Liver (tissue), 9 donors: ENCODE data around the gene SLC6A3. TPM values are rescaled to one million over a fixed set of nuclear protein-coding genes. Genes with fewer than 3 reads are reported as not detected.
"Not testable (repeated sequence)": the region's sequence is repeated elsewhere in the genome, so short reads cannot be mapped to it uniquely, and the experiment has no call there.

Experiments
- DNase-seq: peaks from one replicate; pipeline ENCODE4 v3.0.0-alpha.2; 2017; ENCODE audit warnings: low spot score
- H3K27ac ChIP-seq, 2 donors: one replicate each; pipeline ENCODE4 v1.7.0; 2013; ENCODE audit warnings: inconsistent platforms in 2 of 2, low read length in 2 of 2, control low read depth in 1 of 2, low read depth in 1 of 2, mild to moderate bottlenecking in 1 of 2
- H3K27me3 ChIP-seq, 4 donors: one replicate each; pipeline versions ENCODE4 v1.6.1 to v1.7.0; 2013; ENCODE audit warnings: low read length in 3 of 4, inconsistent platforms in 1 of 4, mild to moderate bottlenecking in 1 of 4, moderate library complexity in 1 of 4; ENCODE audit not compliant: control insufficient read depth in 4 of 4, insufficient read depth in 4 of 4
- H3K36me3 ChIP-seq, 4 donors: one replicate each; pipeline versions ENCODE4 v1.6.1 to v1.7.0; 2013; ENCODE audit warnings: low read length in 3 of 4, mild to moderate bottlenecking in 3 of 4, low read depth in 1 of 4, moderate library complexity in 1 of 4; ENCODE audit not compliant: control insufficient read depth in 4 of 4, insufficient read depth in 3 of 4
- H3K4me1 ChIP-seq, 4 donors: one replicate each; pipeline versions ENCODE4 v1.6.1 to v1.7.0; 2013; ENCODE audit warnings: low read length in 3 of 4, mild to moderate bottlenecking in 3 of 4, moderate library complexity in 1 of 4; ENCODE audit not compliant: control insufficient read depth in 4 of 4, insufficient read depth in 4 of 4
- H3K4me3 ChIP-seq, 3 donors: one replicate each; pipeline versions ENCODE4 v1.6.1 to v1.7.0; 2013; ENCODE audit warnings: low read length in 3 of 3, control low read depth in 1 of 3, low read depth in 1 of 3, mild to moderate bottlenecking in 1 of 3
- H3K9ac ChIP-seq, 2 donors: one replicate each; pipeline ENCODE4 v1.7.0; 2013; ENCODE audit warnings: low read length in 2 of 2, mild to moderate bottlenecking in 2 of 2, moderate library complexity in 2 of 2, control low read depth in 1 of 2, low read depth in 1 of 2
- H3K9me3 ChIP-seq, 4 donors: one replicate each; pipeline versions ENCODE4 v1.6.1 to v1.7.0; 2013; ENCODE audit warnings: low read length in 3 of 4; ENCODE audit not compliant: control insufficient read depth in 4 of 4
- EGR1 ChIP-seq, 2 donors: IDR thresholded peaks; 2 replicates each; pipeline ENCODE4 v1.6.1; 2016 to 2018; ENCODE audit warnings: antibody characterized with exemption in 2 of 2, low read depth in 2 of 2
- FOXA1 ChIP-seq: IDR thresholded peaks from 2 replicates; pipeline ENCODE4 v1.6.1; 2016; ENCODE audit warnings: antibody characterized with exemption
- FOXA2 ChIP-seq: IDR thresholded peaks from 2 replicates; pipeline ENCODE4 v1.6.1; 2016; ENCODE audit warnings: antibody characterized with exemption
- GABPA ChIP-seq, 2 donors: IDR thresholded peaks in 1 of 2; conservative IDR thresholded peaks in 1 of 2; 2 replicates each; pipeline ENCODE4 v1.6.1; 2016; ENCODE audit warnings: antibody characterized with exemption in 2 of 2, mild to moderate bottlenecking in 1 of 2, moderate library complexity in 1 of 2
- HNF4A ChIP-seq, 2 donors: conservative IDR thresholded peaks; 2 replicates each; pipeline ENCODE4 v1.6.1; 2016; ENCODE audit warnings: antibody characterized with exemption in 2 of 2, mild to moderate bottlenecking in 2 of 2
- HNF4G ChIP-seq: IDR thresholded peaks from 2 replicates; pipeline ENCODE4 v1.6.1; 2016; ENCODE audit warnings: antibody characterized with exemption
- JUND ChIP-seq, 2 donors: IDR thresholded peaks; 2 replicates each; pipeline ENCODE4 v1.6.1; 2016; ENCODE audit warnings: antibody characterized with exemption in 2 of 2
- NR2F2 ChIP-seq: IDR thresholded peaks from 2 replicates; pipeline ENCODE4 v1.6.1; 2016; ENCODE audit warnings: antibody characterized with exemption
- RXRA ChIP-seq, 2 donors: IDR thresholded peaks; 2 replicates each; pipeline ENCODE4 v1.6.1; 2017 to 2018; ENCODE audit warnings: antibody characterized with exemption in 2 of 2, mild to moderate bottlenecking in 1 of 2
- SP1 ChIP-seq: IDR thresholded peaks from 2 replicates; pipeline ENCODE4 v1.6.1; 2018; ENCODE audit warnings: antibody characterized with exemption, mild to moderate bottlenecking
- TAF1 ChIP-seq: conservative IDR thresholded peaks from 2 replicates; pipeline ENCODE4 v1.6.1; 2016; ENCODE audit warnings: antibody characterized with exemption, mild to moderate bottlenecking
- YY1 ChIP-seq: IDR thresholded peaks from 2 replicates; pipeline ENCODE4 v1.6.1; 2016; ENCODE audit warnings: antibody characterized with exemption, mild to moderate bottlenecking
- WGBS: extraction: QIAGEN DNeasy Blood & Tissue Kit; methylation state at CpG from one replicate; pipeline ENCODE4 v1.1.7; 2013; 5-methylcytosine and 5-hydroxymethylcytosine counted together
- polyA plus RNA-seq, 2 donors: library from polyadenylated mRNA; stranded (reverse) in 1 of 2; unstranded in 1 of 2; fragments of 200-250 nt in 1 of 2; fragments of >200 nt in 1 of 2; fragmentation: Nextera tagmentation in 1 of 2; extraction: Ambion mirVana in 1 of 2; gene quantifications; one replicate each; pipeline versions ENCODE4 v1.2.1 to v1.2.3, GENCODE V29; 2013 to 2015
- total RNA-seq, 2 donors: library from RNA; depleted of rRNA; stranded (reverse); fragments of >200 nt; gene quantifications; one replicate each; pipeline ENCODE4 v1.2.3, GENCODE V29; 2014
- TF ChIP-seq, protein P1 (sequence below): IDR thresholded peaks from 2 replicates; pipeline ENCODE4 v1.6.1; 2016; ENCODE audit warnings: antibody characterized with exemption
- TF ChIP-seq, protein P2 (sequence below): IDR thresholded peaks from 2 replicates; pipeline ENCODE4 v1.6.1; 2016; ENCODE audit warnings: antibody characterized with exemption
- TF ChIP-seq, protein P3 (sequence below): IDR thresholded peaks from 2 replicates; pipeline ENCODE4 v1.6.1; 2016; ENCODE audit warnings: antibody characterized with exemption
- TF ChIP-seq, protein P4 (sequence below): fragments of 150-350 bp; IDR thresholded peaks from 2 replicates; pipeline ENCODE4 v1.5.1; 2017; ENCODE audit warnings: improper control_type of control experiment, low read depth, low read length; ENCODE audit not compliant: missing input control
- TF ChIP-seq, protein P5 (sequence below): IDR thresholded peaks from 2 replicates; pipeline ENCODE4 v1.6.1; 2016; ENCODE audit warnings: antibody characterized with exemption, mild to moderate bottlenecking
- donor health status: healthy.
- donor health status: healthy.
- donor health status: healthy.
- donor health status: healthy.
- donor health status: healthy.

Gene SLC6A3
- total and polyA plus RNA-seq, 4 donors, result not detected

DNA sequence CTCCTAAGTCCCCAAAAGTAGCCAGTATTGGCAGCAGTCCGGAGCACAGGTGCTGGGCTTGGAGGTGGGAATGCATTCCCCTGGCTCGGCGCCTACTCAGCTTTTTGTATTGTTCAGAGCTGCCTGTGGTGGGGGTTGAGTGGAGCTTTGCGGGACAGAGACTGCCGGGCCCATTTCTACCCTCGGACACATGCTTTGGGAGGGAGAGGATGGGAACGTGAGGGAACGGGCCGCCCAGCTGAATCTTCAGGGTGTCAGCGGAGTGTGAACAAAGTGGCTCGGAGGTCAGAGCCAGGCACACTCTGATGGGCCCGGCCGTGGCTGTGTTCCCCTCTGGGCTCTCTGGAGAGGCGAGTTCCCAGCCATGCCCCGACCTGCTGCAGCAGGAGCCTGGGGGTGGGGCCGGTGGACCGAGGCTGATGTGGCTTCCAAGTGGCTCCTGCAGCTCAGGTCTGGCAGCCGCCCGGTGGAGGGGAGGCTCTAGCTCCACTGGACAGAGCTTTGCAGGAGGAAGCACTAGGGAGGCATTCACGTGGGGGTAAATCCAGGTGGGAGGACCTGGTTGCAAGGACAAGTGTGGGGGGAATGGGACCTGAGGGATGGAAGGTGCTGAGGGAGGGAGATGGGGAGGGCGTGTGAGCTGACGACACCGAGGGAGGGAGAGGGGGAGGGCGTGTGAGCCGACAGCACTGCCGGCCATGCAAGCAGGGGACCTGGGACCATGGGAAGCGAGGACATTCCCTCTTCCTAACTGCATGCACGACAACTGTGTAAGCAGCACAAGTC is 31.1 kb upstream of the SLC6A3 start:
- Histone ChIP-seq H3K4me1 (peaks cover 0 to 12% (median 0%) of the 10 kb centered on the region in 4 donors), H3K4me3 (no peak overlapping the region), H3K9ac (no peak overlapping the region), H3K27ac (peak overlapping the region; percentile 43 to 62), H3K27me3 (no peaks in the 10 kb centered on the region), H3K36me3 (peaks cover 0 to 5% (median 0%) of the 10 kb centered on the region in 4 donors), H3K9me3 (no peaks in the 10 kb centered on the region)
- WGBS, result 95% methylated on average over 28 of the region's 28 CpGs
- DNase-seq, result no peak
- no peak for TF ChIP-seq HNF4A (conservative IDR thresholded peaks at IDR 0.05)
- no peak for TF ChIP-seq YY1
- TF ChIP-seq EGR1 (IDR thresholded peaks at IDR 0.05; ENCODE audit: low read depth in 2 of 2), result no peak
- TF ChIP-seq JUND (IDR thresholded peaks at IDR 0.05), result no peak
- TF ChIP-seq TAF1, result no peak
- TF ChIP-seq FOXA1, result no peak
- no peak for TF ChIP-seq NR2F2
- TF ChIP-seq, protein P1, sequence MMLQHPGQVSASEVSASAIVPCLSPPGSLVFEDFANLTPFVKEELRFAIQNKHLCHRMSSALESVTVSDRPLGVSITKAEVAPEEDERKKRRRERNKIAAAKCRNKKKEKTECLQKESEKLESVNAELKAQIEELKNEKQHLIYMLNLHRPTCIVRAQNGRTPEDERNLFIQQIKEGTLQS, result no peak
- TF ChIP-seq FOXA2, result no peak
- no peak for TF ChIP-seq RXRA (IDR thresholded peaks at IDR 0.05)
- TF ChIP-seq, protein P2, sequence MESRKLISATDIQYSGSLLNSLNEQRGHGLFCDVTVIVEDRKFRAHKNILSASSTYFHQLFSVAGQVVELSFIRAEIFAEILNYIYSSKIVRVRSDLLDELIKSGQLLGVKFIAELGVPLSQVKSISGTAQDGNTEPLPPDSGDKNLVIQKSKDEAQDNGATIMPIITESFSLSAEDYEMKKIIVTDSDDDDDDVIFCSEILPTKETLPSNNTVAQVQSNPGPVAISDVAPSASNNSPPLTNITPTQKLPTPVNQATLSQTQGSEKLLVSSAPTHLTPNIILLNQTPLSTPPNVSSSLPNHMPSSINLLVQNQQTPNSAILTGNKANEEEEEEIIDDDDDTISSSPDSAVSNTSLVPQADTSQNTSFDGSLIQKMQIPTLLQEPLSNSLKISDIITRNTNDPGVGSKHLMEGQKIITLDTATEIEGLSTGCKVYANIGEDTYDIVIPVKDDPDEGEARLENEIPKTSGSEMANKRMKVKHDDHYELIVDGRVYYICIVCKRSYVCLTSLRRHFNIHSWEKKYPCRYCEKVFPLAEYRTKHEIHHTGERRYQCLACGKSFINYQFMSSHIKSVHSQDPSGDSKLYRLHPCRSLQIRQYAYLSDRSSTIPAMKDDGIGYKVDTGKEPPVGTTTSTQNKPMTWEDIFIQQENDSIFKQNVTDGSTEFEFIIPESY, result no peak

DNA sequence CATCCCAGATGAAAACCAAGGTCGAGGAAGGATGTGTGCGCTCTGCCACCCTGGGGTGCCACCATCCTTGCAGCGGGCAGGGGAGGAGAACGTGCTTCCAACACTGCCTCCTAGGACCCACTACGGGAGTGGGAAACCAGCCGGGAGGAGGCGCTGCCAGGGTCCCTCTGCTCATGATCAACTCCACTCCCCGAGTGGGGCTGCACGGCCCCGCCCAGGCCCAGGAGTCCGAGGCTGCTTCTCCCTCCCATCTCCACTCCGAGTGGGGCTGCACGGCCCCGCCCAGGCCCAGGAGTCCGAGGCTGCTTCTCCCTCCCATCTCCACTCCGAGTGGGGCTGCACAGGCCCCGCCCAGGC is 30.3 kb upstream of the SLC6A3 start:
- H3K9me3 ChIP-seq, H3K9ac ChIP-seq, H3K27me3 ChIP-seq, H3K36me3 ChIP-seq, H3K27ac ChIP-seq, H3K4me3 ChIP-seq, DNase-seq: not testable (repeated sequence)
- H3K4me1 ChIP-seq, result peaks cover 0 to 17% (median 5%) of the 10 kb centered on the region in 4 donors
- 95% methylated on average over 17 of the region's 17 CpGs for WGBS

DNA sequence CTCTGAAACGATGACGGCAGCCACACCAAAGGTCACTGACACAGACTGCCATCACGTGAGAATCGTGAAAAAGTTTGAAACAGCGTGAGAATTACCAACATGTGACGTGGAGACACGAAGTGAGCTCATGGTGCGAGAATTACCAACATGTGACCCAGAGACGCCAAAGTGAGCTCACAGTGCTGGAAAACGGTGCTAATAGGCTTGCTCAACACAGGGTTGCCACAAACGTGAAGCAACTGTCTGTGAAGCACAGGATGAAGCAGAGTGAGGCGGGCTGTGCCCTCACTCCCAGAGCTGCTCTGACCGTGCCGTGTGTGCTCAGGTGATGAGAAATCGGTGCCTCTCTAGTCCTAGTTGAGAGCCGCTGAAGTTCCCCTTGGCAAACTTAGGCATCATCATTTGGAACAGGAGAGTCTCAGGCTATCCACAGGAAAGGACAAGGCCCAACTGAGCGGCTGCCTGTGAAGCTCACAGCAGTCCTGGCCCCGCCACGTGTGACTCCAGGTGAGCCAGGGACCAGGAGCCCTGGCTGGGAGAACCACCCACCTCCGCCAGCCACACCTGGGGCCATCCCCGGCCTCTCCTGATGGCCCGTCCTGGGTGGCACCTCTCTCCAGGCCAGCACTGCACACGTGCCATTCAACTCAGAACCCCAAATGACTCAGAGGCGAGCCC is 29.8 kb upstream of the SLC6A3 start:
- Histone ChIP-seq H3K4me3 (no peak overlapping the region), H3K9ac (no peak overlapping the region), H3K36me3 (peaks cover 0 to 5% (median 0%) of the 10 kb centered on the region in 4 donors), H3K4me1 (peaks cover 3 to 22% (median 5%) of the 10 kb centered on the region in 4 donors), H3K27me3 (no peaks in the 10 kb centered on the region), H3K9me3 (no peaks in the 10 kb centered on the region), H3K27ac (no peak overlapping the region)
- no peak for DNase-seq
- 94% methylated on average over 24 of the region's 24 CpGs for WGBS
- TF ChIP-seq, protein P3, sequence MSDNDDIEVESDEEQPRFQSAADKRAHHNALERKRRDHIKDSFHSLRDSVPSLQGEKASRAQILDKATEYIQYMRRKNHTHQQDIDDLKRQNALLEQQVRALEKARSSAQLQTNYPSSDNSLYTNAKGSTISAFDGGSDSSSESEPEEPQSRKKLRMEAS, result no peak
- TF ChIP-seq, protein P4, sequence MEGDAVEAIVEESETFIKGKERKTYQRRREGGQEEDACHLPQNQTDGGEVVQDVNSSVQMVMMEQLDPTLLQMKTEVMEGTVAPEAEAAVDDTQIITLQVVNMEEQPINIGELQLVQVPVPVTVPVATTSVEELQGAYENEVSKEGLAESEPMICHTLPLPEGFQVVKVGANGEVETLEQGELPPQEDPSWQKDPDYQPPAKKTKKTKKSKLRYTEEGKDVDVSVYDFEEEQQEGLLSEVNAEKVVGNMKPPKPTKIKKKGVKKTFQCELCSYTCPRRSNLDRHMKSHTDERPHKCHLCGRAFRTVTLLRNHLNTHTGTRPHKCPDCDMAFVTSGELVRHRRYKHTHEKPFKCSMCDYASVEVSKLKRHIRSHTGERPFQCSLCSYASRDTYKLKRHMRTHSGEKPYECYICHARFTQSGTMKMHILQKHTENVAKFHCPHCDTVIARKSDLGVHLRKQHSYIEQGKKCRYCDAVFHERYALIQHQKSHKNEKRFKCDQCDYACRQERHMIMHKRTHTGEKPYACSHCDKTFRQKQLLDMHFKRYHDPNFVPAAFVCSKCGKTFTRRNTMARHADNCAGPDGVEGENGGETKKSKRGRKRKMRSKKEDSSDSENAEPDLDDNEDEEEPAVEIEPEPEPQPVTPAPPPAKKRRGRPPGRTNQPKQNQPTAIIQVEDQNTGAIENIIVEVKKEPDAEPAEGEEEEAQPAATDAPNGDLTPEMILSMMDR, result no peak
- TF ChIP-seq FOXA2 (no peak), SP1 (no peak), RXRA (IDR thresholded peaks at IDR 0.05) (no peak), HNF4A (conservative IDR thresholded peaks at IDR 0.05) (no peak), GABPA (IDR thresholded peaks at IDR 0.05 in 1 of 2, conservative IDR thresholded peaks at IDR 0.05 in 1 of 2) (no peak), HNF4G (no peak), NR2F2 (no peak), FOXA1 (no peak)
- TF ChIP-seq, protein P5, sequence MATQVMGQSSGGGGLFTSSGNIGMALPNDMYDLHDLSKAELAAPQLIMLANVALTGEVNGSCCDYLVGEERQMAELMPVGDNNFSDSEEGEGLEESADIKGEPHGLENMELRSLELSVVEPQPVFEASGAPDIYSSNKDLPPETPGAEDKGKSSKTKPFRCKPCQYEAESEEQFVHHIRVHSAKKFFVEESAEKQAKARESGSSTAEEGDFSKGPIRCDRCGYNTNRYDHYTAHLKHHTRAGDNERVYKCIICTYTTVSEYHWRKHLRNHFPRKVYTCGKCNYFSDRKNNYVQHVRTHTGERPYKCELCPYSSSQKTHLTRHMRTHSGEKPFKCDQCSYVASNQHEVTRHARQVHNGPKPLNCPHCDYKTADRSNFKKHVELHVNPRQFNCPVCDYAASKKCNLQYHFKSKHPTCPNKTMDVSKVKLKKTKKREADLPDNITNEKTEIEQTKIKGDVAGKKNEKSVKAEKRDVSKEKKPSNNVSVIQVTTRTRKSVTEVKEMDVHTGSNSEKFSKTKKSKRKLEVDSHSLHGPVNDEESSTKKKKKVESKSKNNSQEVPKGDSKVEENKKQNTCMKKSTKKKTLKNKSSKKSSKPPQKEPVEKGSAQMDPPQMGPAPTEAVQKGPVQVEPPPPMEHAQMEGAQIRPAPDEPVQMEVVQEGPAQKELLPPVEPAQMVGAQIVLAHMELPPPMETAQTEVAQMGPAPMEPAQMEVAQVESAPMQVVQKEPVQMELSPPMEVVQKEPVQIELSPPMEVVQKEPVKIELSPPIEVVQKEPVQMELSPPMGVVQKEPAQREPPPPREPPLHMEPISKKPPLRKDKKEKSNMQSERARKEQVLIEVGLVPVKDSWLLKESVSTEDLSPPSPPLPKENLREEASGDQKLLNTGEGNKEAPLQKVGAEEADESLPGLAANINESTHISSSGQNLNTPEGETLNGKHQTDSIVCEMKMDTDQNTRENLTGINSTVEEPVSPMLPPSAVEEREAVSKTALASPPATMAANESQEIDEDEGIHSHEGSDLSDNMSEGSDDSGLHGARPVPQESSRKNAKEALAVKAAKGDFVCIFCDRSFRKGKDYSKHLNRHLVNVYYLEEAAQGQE, result no peak
- TF ChIP-seq, protein P2, result no peak
